GM18520 (cell line): ENCODE data around the gene JMJD8.

Experiments
- ATAC-seq: cut with Tn5 transposase; IDR thresholded peaks from one replicate; pipeline ENCODE4 v1.9.1; 2021; ENCODE audit not compliant: unreplicated experiment

The JMJD8 gene

GRCh38 chr16:642189-643049 is 41.7 kb downstream of the JMJD8 start:
- no peak for ATAC-seq

DNA sequence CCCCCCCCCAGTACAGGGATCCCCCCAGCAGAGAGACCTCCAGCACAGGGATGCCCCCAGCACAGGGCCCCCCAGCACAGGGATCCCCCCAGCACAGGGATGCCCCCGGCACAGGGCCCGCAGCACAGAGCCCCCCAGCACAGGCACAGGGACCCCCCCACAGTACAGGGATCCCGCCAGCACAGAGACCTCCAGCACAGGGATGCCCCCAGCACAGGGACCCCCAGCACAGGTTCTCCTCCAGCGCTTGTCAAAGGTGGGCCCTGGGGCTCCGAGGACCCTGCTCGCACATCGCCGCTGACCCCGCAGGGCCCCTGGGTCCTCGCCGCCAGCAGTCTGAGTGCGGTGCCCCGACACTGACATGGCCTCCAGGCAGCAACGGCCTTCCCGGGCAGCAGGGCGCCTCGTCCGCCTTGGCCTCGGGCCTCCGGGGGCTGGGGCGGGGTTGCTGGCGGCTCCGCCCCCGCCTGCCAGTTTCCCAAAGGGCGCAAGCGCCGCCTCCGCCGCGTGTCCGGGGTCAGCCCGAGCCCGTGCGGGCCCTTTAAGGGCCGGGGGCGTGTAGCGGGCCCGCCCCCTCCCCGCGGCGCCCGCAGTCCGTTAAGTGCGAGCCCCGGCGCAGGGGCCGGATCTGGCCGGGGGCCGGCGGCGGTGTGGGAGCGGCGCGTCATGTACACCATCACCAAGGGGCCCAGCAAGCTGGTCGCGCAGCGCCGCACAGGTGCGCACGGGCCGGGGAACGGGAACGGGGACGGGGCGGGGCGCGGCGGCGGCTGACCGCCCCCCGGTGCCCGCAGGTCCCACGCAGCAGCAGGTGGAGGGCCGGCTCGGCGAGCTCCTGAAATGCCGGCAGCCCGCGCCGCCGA is 42.6 kb downstream of the JMJD8 start, which contains the start of gene MCRIP2:
Gene MCRIP2, plus strand, starts transcription at position 503 of the 863 bp plus-strand sequence. Its CDS starts 164 bp downstream, at position 667.
- ATAC-seq: no peak

- no peak for ATAC-seq
Measured at GRCh38 chr16:640614-641013, 43.5 kb downstream of the JMJD8 start.

DNA sequence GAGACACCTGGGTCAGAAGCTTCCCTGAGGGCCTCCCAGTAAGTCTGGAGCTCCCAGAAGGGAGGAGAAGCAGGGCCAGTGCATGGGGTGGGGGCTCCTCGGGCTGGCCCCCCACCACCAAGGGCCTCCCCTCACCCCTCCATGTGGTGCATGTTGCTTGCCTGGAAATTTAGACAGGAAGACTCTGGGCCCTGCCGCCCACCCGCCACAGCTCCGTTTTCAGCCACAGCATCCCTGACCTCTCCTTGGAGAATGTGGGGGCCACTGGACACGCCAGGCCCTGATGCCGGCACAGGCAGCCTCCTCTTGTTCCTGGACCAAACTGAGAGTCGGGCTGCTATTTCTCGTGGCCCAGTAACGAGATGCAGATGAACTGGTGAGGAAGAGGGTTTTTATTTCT is 45.3 kb downstream of the JMJD8 start:
- ATAC-seq: no peak

GRCh38 chr16:638034-638543 is 46.0 kb downstream of the JMJD8 start:
- ATAC-seq: no peak

- ATAC-seq: no peak
Measured at GRCh38 chr16:637081-638018, 46.8 kb downstream of the JMJD8 start.

GRCh38 chr16:636206-637080 is 47.7 kb downstream of the JMJD8 start, which contains the start of gene METTL26:
Gene METTL26 (minus strand): TSS chr16:636305. CDS start chr16:636290, 15 bp downstream.
- peak; percentile 71 for ATAC-seq

GRCh38 chr16:635573-636205 is 48.4 kb downstream of the JMJD8 start:
- ATAC-seq: no peak

GRCh38 chr16:634996-635395 is 49.1 kb downstream of the JMJD8 start:
- ATAC-seq: no peak

GRCh38 chr16:634051-634670 is 50.0 kb downstream of the JMJD8 start:
- ATAC-seq: no peak

GRCh38 chr16:633336-634050 is 50.6 kb downstream of the JMJD8 start:
- no peak for ATAC-seq

GRCh38 chr16:632486-633335 is 51.4 kb downstream of the JMJD8 start:
- ATAC-seq: no peak

DNA sequence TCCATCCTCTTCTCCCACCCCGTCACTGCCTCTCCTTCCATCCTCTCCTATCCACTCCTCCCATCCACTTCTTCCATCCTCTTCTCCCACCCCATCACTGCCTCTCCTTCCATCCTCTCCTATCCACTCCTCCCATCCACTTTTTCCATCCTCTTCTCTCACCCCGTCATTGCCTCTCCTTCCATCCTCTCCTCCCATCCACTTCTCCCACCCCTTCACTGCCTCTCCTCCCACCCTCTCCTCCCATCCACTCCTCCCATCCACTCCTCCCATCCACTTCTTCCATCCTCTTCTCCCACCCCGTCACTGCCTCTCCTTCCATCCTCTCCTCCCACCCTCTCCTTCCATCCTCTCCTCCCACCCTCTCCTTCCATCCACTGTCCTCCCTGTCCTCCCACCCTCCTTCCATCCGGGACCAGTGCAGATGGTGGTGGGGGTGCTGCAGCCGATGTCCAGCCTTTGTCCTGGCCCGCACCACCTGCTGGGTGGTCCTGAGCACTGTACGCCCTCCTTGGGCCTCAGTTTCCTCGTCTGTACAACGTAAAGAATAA is 52.3 kb downstream of the JMJD8 start:
- no peak for ATAC-seq
